Neuronal stem cell (in vitro differentiated cells): ENCODE data around the gene OTOP1.

ENCODE experiments used
- DNase-seq: peaks from one replicate; pipeline ENCODE4 v3.0.0-alpha.2; 2013; ENCODE audit warnings: low spot score
- H2AFZ ChIP-seq: one replicate; pipeline ENCODE4 v1.6.1; 2013; ENCODE audit warnings: mild to moderate bottlenecking, low read length, inconsistent platforms
- H2AK5ac ChIP-seq: 2 replicates; pipeline ENCODE4 v1.6.1; 2013; ENCODE audit warnings: low read depth, mild to moderate bottlenecking, inconsistent platforms, low read length, moderate library complexity, mixed read lengths
- H2BK120ac ChIP-seq: 2 replicates; pipeline ENCODE4 v1.6.1; 2013; ENCODE audit warnings: low read depth, mild to moderate bottlenecking, inconsistent platforms, low read length, moderate library complexity, mixed read lengths
- H2BK12ac ChIP-seq: one replicate; pipeline ENCODE4 v1.6.1; 2013; ENCODE audit warnings: low read length, inconsistent platforms
- H2BK15ac ChIP-seq: 2 replicates; pipeline ENCODE4 v1.6.1; 2013; ENCODE audit warnings: mild to moderate bottlenecking, low read length, inconsistent platforms, mixed read lengths
- H2BK5ac ChIP-seq: one replicate; pipeline ENCODE4 v1.6.1; 2013; ENCODE audit warnings: inconsistent platforms, mild to moderate bottlenecking, low read length, moderate library complexity
- H3K14ac ChIP-seq: one replicate; pipeline ENCODE4 v1.6.1; 2013; ENCODE audit warnings: low read length, inconsistent platforms
- H3K18ac ChIP-seq: 2 replicates; pipeline ENCODE4 v1.6.1; 2013; ENCODE audit warnings: low read length, inconsistent platforms
- H3K23ac ChIP-seq: 2 replicates; pipeline ENCODE4 v1.6.1; 2013; ENCODE audit warnings: low read depth, mild to moderate bottlenecking, mixed read lengths, low read length, inconsistent platforms; ENCODE audit not compliant: poor library complexity
- H3K27ac ChIP-seq: replicated peaks from 3 replicates; pipeline ENCODE4 v1.5.1; 2013; ENCODE audit warnings: low read length, inconsistent platforms
- H3K27me3 ChIP-seq, 3 experiments: 2 replicates each; pipeline ENCODE4 v1.6.1; 2013; ENCODE audit warnings: low read length in 3 of 3, mild to moderate bottlenecking in 2 of 3, inconsistent platforms in 1 of 3, low read depth in 1 of 3, mixed read lengths in 1 of 3, moderate library complexity in 1 of 3; ENCODE audit not compliant: control insufficient read depth in 3 of 3, insufficient read depth in 3 of 3
- H3K36me3 ChIP-seq, 2 donors: replicated peaks in 1 of 2; 2 replicates each; pipeline ENCODE4 v1.6.1; 2013; ENCODE audit warnings: low read length in 2 of 2; ENCODE audit not compliant: control insufficient read depth in 2 of 2, insufficient read depth in 2 of 2
- H3K4ac ChIP-seq: 2 replicates; pipeline ENCODE4 v1.6.1; 2013; ENCODE audit warnings: inconsistent platforms, mild to moderate bottlenecking, low read length, moderate library complexity
- H3K4me1 ChIP-seq, 2 donors: 1 replicate in 1 of 2; 2 replicates in 1 of 2; pipeline ENCODE4 v1.6.1; 2013; ENCODE audit warnings: low read length in 2 of 2, low read depth in 1 of 2; ENCODE audit not compliant: control insufficient read depth in 2 of 2, insufficient read depth in 1 of 2
- H3K4me2 ChIP-seq: one replicate; pipeline ENCODE4 v1.6.1; 2013; ENCODE audit warnings: mild to moderate bottlenecking, low read length, inconsistent platforms; ENCODE audit not compliant: insufficient read depth, poor library complexity, severe bottlenecking
- H3K4me3 ChIP-seq, 2 donors: 2 replicates each; pipeline ENCODE4 v1.5.1; 2013; ENCODE audit warnings: low read length in 2 of 2, mild to moderate bottlenecking in 2 of 2, inconsistent platforms in 1 of 2, moderate library complexity in 1 of 2
- H3K79me1 ChIP-seq: one replicate; pipeline ENCODE4 v1.6.1; 2013; ENCODE audit warnings: low read depth, mild to moderate bottlenecking, inconsistent platforms, low read length, moderate library complexity
- H3K9ac ChIP-seq: one replicate; pipeline ENCODE4 v1.6.1; 2013; ENCODE audit warnings: mild to moderate bottlenecking, low read depth, low read length, inconsistent platforms; ENCODE audit not compliant: poor library complexity
- H3K9me3 ChIP-seq, 2 donors: replicated peaks in 1 of 2; 2 replicates each; pipeline versions ENCODE3 to v1.6.1; 2013; ENCODE audit warnings: low read length in 2 of 2, mild to moderate bottlenecking in 2 of 2, inconsistent platforms in 1 of 2, low read depth in 1 of 2, mixed read lengths in 1 of 2, moderate library complexity in 1 of 2; ENCODE audit not compliant: control insufficient read depth in 2 of 2, insufficient read depth in 1 of 2
- H4K8ac ChIP-seq: one replicate; pipeline ENCODE4 v1.6.1; 2013; ENCODE audit warnings: low read depth, mild to moderate bottlenecking, inconsistent platforms, low read length, moderate library complexity
- H4K91ac ChIP-seq: one replicate; pipeline ENCODE4 v1.6.1; 2013; ENCODE audit warnings: low read length, low read depth, mild to moderate bottlenecking, inconsistent platforms; ENCODE audit not compliant: poor library complexity
- WGBS, 2 donors: extraction: QIAGEN DNeasy Blood & Tissue Kit; methylation state at CpG; one replicate each; pipeline ENCODE4 v1.1.7; 2013; ENCODE audit warnings: missing lambda C conversion rate in 2 of 2, mixed read lengths in 1 of 2; ENCODE audit not compliant: insufficient read length in 2 of 2, insufficient replicate concordance in 1 of 2; ENCODE audit errors: extremely low coverage in 2 of 2; 5-methylcytosine and 5-hydroxymethylcytosine counted together

OTOP1 gene

GRCh38 chr4:4248885-4249203, 22.1 kb upstream of the OTOP1 start:
- Histone ChIP-seq H4K91ac (no peak overlapping the region), H3K27me3 (peaks cover 0 to 4% (median 0%) of the 10 kb centered on the region in 3 experiments), H3K4me1 (peaks cover 5 to 8% of the 10 kb centered on the region in 2 donors), H3K23ac (no peak overlapping the region), H2BK120ac (no peak overlapping the region), H2BK5ac (no peak overlapping the region), H3K18ac (no peak overlapping the region), H3K14ac (no peak overlapping the region), H2BK12ac (no peak overlapping the region), H2BK15ac (no peak overlapping the region), H4K8ac (no peak overlapping the region), H3K27ac (peak overlapping the region; percentile 85), H2AK5ac (no peak overlapping the region), H3K4me3 (peak overlapping the region; percentile 71 to 95), H3K9me3 (no peaks in the 10 kb centered on the region), H3K4me2 (peak overlapping the region; percentile 75), H3K9ac (no peak overlapping the region), H3K4ac (no peak overlapping the region), H2AFZ (peak overlapping the region; percentile 95), H3K36me3 (peaks cover 10 to 26% of the 10 kb centered on the region in 2 donors), H3K79me1 (peaks cover 3% of the 10 kb centered on the region)
- no CpG with 5 or more reads among the region's 10 CpGs for WGBS, 2 donors
- no peak for DNase-seq

DNA sequence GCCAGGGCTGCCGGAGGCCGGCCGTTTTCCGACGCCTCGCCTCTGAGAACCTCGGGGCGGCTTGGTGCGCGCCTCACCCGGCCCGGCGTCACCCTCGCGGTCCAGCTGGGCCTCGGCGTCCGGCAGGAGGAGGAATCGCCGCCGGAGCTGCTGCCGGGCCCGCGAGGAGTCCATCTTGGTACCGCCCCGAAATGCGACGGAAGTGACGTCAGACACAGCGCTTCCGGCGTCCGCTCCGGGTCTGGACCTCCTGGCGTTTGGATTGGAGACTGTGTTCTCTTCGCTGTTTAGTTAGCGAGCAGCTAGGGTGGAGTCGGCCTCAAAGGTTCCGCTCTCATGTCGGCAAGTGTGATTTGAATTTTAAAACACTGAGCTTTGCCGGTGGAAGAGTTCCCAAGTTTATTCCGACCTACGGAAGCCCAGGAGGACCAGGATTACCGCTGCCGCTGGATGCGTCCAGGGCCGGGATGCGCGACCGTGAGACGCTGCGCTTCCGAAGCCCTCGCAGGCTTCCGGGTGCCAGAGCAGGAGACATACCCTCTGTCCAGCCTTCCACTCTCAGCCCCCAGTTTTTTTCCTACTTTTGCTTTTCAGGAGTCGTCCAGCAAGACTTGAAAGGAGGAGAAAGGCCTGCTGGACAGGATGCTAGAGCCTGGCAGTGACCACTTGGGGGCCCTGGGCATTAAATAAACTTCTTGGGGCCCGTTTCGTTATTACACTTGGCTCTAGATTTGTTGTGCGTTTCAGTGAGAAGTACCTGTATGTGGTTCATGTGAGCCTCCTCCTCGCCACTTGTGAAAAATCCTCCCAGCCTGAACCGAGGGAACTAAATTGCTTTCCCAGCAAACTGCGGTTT, 21.5 kb upstream of the OTOP1 start, which contains the start of gene TMEM128:
TMEM128 (minus strand) TSS at position 195 of the 856 bp plus-strand sequence; CDS start at position 174, 21 bp downstream.
- H3K4me3 ChIP-seq: peak within 1 kb of the TSS; percentile 71 to 95
- H3K4me1 ChIP-seq: peaks cover 5 to 8% of the 10 kb centered on the region in 2 donors
- peaks cover 0 to 2% (median 0%) of the 10 kb centered on the region in 3 experiments for H3K27me3 ChIP-seq
- H4K8ac ChIP-seq: no peak within 1 kb of the TSS
- peak within 1 kb of the TSS; percentile 75 for H3K4me2 ChIP-seq
- no peak within 1 kb of the TSS for H3K4ac ChIP-seq
- H4K91ac ChIP-seq: no peak within 1 kb of the TSS
- no peak within 1 kb of the TSS for H2BK15ac ChIP-seq
- no CpG with 5 or more reads among the region's 62 CpGs for WGBS, 2 donors
- peak; percentile 93 for DNase-seq
- H2AFZ ChIP-seq: peak within 1 kb of the TSS; percentile 95
- H2AK5ac ChIP-seq: peak within 1 kb of the TSS; percentile 47
- no peak within 1 kb of the TSS for H2BK5ac ChIP-seq
- peak within 1 kb of the TSS; percentile 85 for H3K27ac ChIP-seq
- no peaks in the 10 kb centered on the region for H3K9me3 ChIP-seq
- no peak within 1 kb of the TSS for H2BK12ac ChIP-seq
- H3K79me1 ChIP-seq: peaks cover 3% of the 10 kb centered on the region
- H3K23ac ChIP-seq: peak within 1 kb of the TSS; percentile 29
- H3K36me3 ChIP-seq: peaks cover 10 to 32% of the 10 kb centered on the region in 2 donors
- H2BK120ac ChIP-seq: no peak within 1 kb of the TSS
- H3K9ac ChIP-seq: peak within 1 kb of the TSS; percentile 91
- H3K14ac ChIP-seq: no peak within 1 kb of the TSS
- H3K18ac ChIP-seq: peak within 1 kb of the TSS; percentile 96

DNA sequence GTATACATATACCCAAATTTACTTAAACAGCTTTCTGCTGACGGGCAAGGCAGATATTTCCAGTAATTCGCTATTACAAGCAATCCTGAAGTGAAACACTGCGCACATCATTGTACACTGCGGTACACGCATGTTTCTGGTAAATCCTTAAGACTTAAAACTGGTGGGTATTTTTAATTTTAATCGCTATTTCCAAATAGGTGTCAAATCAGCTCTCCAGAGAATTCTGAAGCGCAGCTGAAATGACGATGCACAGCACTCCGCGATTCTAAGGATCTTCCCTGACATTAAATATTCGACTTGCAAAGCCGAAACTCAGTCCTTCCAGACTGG, 20.9 kb upstream of the OTOP1 start:
- no peak overlapping the region for H3K4ac ChIP-seq
- H3K14ac ChIP-seq: no peak overlapping the region
- H2AK5ac ChIP-seq: peak overlapping the region; percentile 47
- peak overlapping the region; percentile 96 for H3K18ac ChIP-seq
- H2BK5ac ChIP-seq: no peak overlapping the region
- no peaks in the 10 kb centered on the region for H3K27me3 ChIP-seq
- H2BK12ac ChIP-seq: no peak overlapping the region
- peaks cover 10 to 36% of the 10 kb centered on the region in 2 donors for H3K36me3 ChIP-seq
- peak overlapping the region; percentile 29 for H3K23ac ChIP-seq
- peak overlapping the region; percentile 71 to 95 for H3K4me3 ChIP-seq
- peak overlapping the region; percentile 75 for H3K4me2 ChIP-seq
- peak overlapping the region; percentile 95 for H2AFZ ChIP-seq
- H4K8ac ChIP-seq: no peak overlapping the region
- no peak for DNase-seq
- H2BK15ac ChIP-seq: no peak overlapping the region
- H3K79me1 ChIP-seq: peaks cover 3% of the 10 kb centered on the region
- no peaks in the 10 kb centered on the region for H3K9me3 ChIP-seq
- H4K91ac ChIP-seq: no peak overlapping the region
- peaks cover 5 to 8% of the 10 kb centered on the region in 2 donors for H3K4me1 ChIP-seq
- peak overlapping the region; percentile 91 for H3K9ac ChIP-seq
- WGBS, 2 donors: no CpG with 5 or more reads among the region's 12 CpGs
- peak overlapping the region; percentile 85 for H3K27ac ChIP-seq
- no peak overlapping the region for H2BK120ac ChIP-seq

DNA sequence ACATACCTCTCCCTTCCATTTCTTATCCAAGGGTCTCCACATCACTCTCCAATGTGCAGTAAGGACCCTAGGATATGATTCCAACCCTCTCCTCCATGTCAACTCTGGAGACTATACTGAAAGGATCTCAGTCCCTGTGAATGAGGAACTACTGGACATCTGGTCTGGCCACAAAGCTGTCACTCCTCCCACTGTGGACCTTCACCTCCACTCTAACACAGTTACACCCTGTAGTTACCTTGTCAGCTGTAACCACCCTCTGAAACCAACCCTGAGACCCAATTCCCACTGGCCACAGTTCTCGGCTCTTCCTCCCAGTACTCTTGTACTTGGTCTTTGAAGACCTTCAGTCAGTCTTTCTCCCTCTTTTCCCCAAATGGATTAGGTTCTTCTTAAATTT, 18.4 kb upstream of the OTOP1 start:
- no peak overlapping the region for H2BK5ac ChIP-seq
- no peak overlapping the region for H3K27ac ChIP-seq
- no peaks in the 10 kb centered on the region for H3K9me3 ChIP-seq
- H2AFZ ChIP-seq: no peak overlapping the region
- H3K18ac ChIP-seq: no peak overlapping the region
- H2BK12ac ChIP-seq: no peak overlapping the region
- H3K4ac ChIP-seq: no peak overlapping the region
- no peak overlapping the region for H2AK5ac ChIP-seq
- no peak overlapping the region for H2BK15ac ChIP-seq
- H3K4me3 ChIP-seq: no peak overlapping the region
- H3K23ac ChIP-seq: no peak overlapping the region
- H3K9ac ChIP-seq: no peak overlapping the region
- H4K8ac ChIP-seq: no peak overlapping the region
- no peak overlapping the region for H4K91ac ChIP-seq
- DNase-seq: no peak
- H3K4me2 ChIP-seq: no peak overlapping the region
- no CpG with 5 or more reads among the region's 1 CpG for WGBS, 2 donors
- peaks cover 5 to 8% of the 10 kb centered on the region in 2 donors for H3K4me1 ChIP-seq
- H3K79me1 ChIP-seq: peaks cover 3% of the 10 kb centered on the region
- no peak overlapping the region for H2BK120ac ChIP-seq
- no peaks in the 10 kb centered on the region for H3K27me3 ChIP-seq
- peaks cover 15 to 59% of the 10 kb centered on the region in 2 donors for H3K36me3 ChIP-seq
- H3K14ac ChIP-seq: no peak overlapping the region
